HG03064 (cell line): ENCODE measurements around the gene CYP2E1.
"Not testable (repeated sequence)": the region's sequence is repeated elsewhere in the genome, so short reads cannot be mapped to it uniquely, and the experiment has no call there.

Source experiments
- ATAC-seq: cut with Tn5 transposase; IDR thresholded peaks from one replicate; pipeline ENCODE4 v1.9.1; 2021; ENCODE audit warnings: low read depth; ENCODE audit not compliant: unreplicated experiment

Gene CYP2E1

GRCh38 chr10:133528296-133528844, 1.2 kb downstream of the CYP2E1 start:
- no peak for ATAC-seq

GRCh38 chr10:133528845-133529575, 1.8 kb downstream of the CYP2E1 start:
- ATAC-seq, result no peak

- no peak for ATAC-seq
Observed at GRCh38 chr10:133529576-133529946, 2.4 kb downstream of the CYP2E1 start.

GRCh38 chr10:133530506-133530905, 3.3 kb downstream of the CYP2E1 start:
- no peak for ATAC-seq

- ATAC-seq, result no peak
Observed at GRCh38 chr10:133532871-133533270, 5.7 kb downstream of the CYP2E1 start.

- ATAC-seq, result no peak
Observed at GRCh38 chr10:133534417-133534816, 7.3 kb downstream of the CYP2E1 start.

GRCh38 chr10:133536198-133536597, 9.0 kb downstream of the CYP2E1 start:
- no peak for ATAC-seq

GRCh38 chr10:133537546-133538545, 10.7 kb downstream of the CYP2E1 start:
- ATAC-seq, result no peak

GRCh38 chr10:133541441-133541975, 14.3 kb downstream of the CYP2E1 start:
- ATAC-seq, result not testable (repeated sequence)

- no peak for ATAC-seq
Observed at GRCh38 chr10:133544506-133544905, 17.3 kb downstream of the CYP2E1 start.

- no peak for ATAC-seq
Observed at GRCh38 chr10:133554600-133554999, 27.4 kb downstream of the CYP2E1 start.

GRCh38 chr10:133555521-133555920, 28.4 kb downstream of the CYP2E1 start:
- no peak for ATAC-seq

- no peak for ATAC-seq
Observed at GRCh38 chr10:133557381-133557780, 30.2 kb downstream of the CYP2E1 start.

- ATAC-seq, result no peak
Observed at GRCh38 chr10:133559216-133559615, 32.1 kb downstream of the CYP2E1 start.

- ATAC-seq, result no peak
Observed at GRCh38 chr10:133564816-133565215, 37.7 kb downstream of the CYP2E1 start.

GRCh38 chr10:133565441-133566294, 38.5 kb downstream of the CYP2E1 start, which contains the start of gene SYCE1:
TSS of gene SYCE1 (minus strand) at chr10:133565583. CDS start at chr10:133565529, 54 bp downstream.
- ATAC-seq, result no peak

- ATAC-seq, result no peak
Observed at GRCh38 chr10:133567119-133567518, 40.0 kb downstream of the CYP2E1 start.

- ATAC-seq, result no peak
Observed at GRCh38 chr10:133567609-133568286, 40.6 kb downstream of the CYP2E1 start.

GRCh38 chr10:133568287-133568614, 41.1 kb downstream of the CYP2E1 start:
- ATAC-seq, result no peak
